DMS153 treated with DMSO at 0.1 percent for 48 hours (cell line): ENCODE measurements around the gene ZNF845.
"Not testable (repeated sequence)": the region's sequence is repeated elsewhere in the genome, so short reads cannot be mapped to it uniquely, and the experiment has no call there.

ENCODE experiments used
- DNase-seq: peaks from one replicate; lab custom pipeline; 2025; ENCODE audit not compliant: unreplicated experiment; lab: John Stamatoyannopoulos, UW

The ZNF845 gene

DNA sequence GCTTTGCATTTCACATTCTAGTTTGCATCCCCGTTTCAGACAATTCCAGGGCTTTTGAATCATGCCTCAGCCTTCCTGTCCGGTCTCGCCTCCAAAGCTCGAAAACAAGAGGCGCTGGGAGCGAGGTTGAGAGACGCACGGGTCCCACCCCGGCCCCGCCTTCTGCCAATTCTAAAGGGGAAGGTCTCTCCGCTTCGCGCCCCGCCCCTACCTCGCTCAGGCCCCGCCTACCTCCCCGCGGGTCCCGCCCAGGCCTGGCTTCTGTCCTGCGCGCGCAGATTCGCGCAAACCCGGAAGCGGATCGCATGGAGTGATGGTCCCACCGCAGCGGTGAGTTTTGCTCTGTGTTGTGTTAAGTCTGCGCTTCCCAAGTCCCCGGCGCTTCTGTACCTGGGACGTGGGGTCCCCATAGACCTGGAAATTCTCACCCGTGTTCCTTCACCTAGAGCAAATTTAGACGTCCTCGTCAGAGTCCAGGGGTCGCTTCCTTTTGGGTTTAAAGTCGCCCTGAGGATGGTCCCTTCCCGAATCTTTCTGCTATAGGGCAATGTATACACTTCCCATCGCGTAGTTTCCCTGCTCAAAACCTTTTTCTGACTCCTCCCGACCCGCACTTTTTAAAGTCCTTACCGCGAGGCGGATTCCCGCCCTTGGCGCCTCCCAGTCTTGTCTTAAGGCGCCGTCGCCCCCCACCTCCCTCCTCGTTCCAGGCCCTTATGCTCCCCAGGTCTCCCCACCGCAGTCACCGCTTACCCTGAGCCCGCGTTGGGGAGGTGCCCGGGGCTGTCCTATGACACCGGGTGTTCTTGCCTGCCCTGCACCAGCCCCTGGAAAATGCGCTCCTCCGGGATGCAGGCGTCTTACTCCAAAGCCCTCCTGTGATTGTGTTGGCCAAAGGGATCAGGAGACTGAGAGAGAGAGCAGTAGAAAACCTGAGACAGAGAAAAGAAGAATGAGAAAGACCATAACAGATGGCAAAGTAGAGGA lies at the start of gene ZNF845:
TSS of gene ZNF845 (plus strand) at position 287 of the 987 bp plus-strand sequence. CDS start 7,559 bp downstream, outside the sequence.
- peak; percentile 77 for DNase-seq

DNA sequence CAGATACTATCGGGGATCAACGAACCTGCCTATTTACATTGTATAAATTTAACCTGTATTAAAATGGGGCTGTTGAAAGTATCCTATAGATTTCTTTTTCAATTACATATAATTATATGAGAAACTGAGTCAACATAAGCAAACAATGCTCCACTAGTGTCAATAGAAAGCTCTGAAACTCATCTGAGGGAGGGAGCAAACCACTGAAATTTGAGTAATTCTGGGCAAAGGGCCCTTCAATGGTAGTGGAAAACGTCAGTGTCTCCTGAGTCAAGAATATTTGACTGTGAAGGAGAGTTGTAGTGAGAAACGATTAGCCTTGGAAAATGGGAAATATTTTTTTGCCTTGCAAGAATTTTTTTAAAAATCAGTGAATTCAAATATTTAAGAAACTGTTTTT lies 48.5 kb upstream of the ZNF845 start:
- no peak for DNase-seq

DNA sequence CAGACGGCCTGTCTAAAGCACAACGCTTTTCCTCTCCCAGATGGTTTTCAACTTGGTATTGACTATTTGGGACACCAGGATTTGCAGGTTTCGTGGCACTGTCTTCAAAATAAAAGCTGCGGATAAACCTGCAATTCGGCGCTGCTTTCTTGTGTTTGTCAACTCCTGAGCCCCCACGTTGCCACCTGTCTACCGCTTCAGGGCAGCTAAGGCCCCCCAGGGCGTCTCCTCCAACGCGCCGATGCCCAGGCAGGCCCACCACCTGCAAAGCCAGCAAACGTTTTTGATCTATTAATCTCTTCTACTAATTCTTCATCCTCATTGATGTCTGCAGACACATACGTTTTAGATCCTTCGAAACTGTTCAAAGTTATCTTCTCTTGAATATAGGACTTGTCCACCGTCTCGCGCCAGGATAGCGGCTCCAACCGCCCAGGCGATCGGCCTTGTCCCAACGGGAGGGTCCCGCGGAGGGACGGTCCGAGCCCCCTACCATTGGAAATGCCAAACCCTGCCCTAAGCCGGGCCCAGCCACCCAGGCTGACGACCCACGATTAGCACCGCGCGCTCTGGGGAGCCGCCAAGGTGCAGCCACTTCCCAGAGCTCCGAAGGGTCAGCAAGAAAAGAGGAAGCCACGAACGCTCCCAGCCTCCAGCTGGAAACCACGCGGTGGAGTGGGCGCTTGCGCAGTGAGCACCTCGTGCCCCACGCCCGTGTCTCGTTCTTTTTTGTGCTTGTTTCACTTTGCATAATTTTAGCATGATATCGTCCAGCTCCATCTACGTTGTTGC lies 42.6 kb upstream of the ZNF845 start:
- DNase-seq: no peak

DNA sequence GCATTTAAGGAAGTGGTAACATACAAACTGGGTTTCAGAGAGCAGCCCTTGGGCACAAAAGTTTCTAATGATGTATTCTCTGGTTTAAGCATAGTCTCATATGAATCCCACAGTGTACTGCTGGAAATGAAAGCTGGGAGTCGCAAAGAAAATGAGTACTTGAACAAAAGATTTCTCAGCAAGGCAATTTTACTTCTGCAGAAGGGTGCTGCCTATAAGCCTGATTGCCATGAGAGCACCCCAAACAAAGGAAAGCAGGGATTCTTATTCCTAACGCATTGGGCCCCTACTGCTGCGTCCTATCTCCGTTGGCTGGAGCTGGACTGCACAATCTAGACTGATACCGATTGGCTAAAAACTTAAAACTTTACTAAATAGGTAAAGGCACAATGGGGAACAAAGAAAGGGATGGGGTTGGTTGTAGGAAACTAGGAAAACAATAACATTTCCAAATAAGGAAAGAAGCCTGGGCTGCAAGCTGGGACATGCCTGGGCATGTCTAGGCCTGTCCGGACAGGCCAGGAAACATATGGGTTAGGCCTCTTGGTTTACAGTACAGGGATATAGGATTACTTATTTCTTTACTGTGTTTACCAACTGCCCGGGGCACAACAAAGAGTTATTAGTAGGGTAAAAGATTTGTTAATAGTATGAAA lies 38.6 kb upstream of the ZNF845 start:
- no peak for DNase-seq

DNA sequence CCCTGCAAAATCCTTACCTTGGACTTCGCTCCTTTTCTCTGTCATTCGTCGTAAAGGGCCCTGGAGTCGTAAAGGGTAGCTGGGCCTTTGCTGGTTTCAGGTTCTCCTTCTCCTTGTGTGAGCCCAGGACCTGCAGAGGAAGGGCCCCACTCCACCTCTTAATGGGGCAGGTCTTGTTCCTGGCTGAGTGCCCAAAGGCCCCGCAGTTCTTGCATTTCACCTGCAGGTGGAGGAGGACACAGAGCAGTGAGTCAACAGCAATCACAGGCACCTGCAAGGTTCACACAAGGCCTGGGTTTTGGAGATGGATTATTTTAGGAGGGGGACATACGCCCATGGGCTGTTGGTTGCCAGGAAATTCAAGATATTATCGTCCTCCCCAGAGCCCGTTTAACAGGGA lies 32.2 kb upstream of the ZNF845 start:
- DNase-seq: not testable (repeated sequence)

DNA sequence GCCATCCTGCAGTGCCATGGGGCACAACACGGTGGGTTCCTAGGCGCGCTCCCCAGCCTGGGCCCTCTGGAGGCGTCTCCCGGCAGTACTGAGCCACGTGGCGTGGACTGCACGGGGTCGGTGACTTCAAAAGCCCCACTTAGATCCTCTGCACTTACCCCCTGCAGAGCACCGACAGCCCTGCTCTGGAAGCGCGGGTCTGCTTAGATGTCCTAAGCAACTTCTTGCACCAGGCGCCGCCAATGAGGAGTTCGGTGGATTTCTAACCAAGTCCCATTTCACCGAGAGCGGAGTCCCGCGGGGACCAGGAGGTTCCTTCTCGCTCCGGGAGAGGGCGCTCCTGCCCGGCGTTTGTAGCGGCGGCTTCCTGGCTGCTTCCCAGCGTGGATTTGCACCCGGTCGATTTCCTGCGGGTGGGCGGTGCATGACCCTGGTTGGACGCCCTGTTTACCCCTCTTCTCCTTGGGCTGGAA lies 25.2 kb upstream of the ZNF845 start:
- DNase-seq: no peak

DNA sequence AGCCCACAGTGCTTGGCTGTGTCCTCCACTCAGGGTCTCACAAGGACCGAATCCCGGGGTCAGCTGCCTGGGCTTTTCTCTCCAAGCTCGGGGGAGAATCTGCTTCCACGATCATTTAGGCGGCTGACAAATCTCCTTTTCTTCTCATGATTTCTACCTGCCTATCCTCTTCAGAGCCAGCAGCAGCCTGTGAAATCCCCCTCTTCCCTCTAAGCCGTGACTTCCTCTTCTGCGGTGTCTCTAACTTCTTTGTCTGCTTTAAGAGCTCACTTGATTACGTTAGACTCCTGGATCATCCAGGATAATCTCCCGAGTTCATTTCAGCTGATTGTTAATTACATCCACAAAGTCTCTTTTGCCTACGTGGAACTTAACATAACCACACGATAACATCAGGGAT lies 22.5 kb upstream of the ZNF845 start:
- DNase-seq: no peak

DNA sequence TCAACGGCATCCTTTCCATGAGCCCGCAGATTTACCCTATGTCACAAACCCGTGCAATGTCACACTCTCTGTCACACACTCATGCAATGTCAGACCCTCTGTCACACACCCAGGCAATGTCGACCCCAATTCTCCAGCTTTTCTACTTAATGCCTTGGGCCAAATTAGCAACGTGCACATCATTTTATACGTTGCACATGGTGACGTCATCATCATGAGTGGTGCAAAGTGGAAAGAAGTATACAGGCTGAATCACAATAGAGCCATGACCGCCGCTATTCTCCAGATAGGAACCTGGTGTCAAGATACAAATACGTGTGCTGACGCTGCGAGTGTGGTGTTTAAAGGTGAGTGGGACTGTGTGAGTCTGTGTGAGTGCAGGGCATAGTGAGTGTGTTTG lies 21.7 kb upstream of the ZNF845 start:
- DNase-seq: no peak

DNA sequence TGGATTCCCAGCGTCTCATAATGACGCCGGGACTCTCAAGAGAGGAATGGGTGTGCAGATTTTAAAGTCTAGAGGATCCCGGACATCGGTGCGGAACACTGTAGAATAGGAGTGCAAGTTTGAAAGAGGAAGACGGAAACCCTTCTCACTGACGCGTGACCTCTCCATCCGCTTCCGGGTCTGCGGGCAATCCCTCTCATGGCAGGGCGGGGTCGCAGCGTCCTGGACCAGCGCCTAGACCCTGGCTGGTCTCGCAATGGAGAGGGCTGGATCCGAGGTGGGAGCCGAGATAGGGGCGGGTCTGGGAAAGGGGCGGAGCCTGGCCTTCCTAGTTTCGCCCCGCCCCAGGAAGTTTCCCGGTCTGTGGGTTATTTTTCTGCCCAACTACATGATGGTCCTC lies 4.6 kb upstream of the ZNF845 start:
- no peak for DNase-seq

DNA sequence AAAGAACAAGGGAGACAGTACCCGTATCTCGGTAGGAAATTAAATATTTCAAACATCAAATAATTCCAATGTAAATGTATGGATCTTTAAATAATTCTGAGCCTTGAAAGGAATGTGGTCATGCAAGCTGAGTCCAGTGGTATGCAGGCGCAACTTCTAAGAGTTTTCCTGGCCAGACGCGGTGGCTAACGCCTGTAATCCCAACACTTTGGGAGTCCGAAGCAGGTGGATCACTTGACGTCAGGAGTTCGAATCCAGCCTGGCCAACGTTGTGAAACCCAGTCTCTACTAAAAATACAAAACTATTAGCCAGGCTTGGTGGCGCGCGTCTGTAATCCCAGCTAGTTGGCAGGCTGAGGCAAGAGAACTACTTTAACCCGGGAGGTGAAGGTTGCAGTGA lies 1.1 kb upstream of the ZNF845 start:
- DNase-seq: no peak

DNA sequence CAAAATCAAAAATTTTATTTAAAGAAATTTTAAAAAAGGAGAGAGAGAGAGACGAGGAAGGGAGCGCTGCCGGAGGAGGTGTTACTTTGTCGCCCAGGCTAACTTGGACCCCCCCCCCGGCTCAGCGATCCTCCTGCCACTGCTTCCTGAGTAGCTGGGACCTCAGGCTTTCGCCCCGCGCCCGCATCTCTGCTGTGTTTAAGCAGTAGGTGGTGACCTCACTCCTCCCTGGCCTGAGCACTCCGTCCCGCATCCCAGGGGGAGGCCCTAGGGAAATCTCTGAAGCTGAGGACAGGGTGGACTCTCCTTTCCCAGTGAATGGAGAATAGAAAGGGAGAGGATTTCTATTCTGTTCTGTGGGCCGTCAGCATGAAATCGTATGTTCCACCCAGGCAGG lies 485 bp upstream of the ZNF845 start:
- DNase-seq: no peak

DNA sequence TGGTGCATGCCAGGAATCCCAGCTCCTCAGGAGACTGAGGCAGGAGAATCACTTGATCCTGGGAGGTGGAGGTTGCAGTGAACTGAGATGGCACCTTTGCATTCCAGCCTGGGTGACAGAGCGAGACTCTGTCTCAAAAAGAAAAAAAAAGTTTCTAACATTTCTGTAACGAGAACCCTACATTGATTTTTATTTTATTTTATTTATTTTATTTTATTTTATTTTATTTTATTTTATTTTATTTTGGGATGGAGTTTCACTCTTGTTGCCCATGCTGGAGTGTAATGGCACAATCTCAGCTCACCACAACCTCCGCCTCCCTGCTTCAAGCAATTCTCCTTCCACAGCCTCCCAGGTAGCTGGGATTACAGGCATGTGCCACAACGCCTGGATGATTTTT lies 10.9 kb downstream of the ZNF845 start:
- not testable (repeated sequence) for DNase-seq

DNA sequence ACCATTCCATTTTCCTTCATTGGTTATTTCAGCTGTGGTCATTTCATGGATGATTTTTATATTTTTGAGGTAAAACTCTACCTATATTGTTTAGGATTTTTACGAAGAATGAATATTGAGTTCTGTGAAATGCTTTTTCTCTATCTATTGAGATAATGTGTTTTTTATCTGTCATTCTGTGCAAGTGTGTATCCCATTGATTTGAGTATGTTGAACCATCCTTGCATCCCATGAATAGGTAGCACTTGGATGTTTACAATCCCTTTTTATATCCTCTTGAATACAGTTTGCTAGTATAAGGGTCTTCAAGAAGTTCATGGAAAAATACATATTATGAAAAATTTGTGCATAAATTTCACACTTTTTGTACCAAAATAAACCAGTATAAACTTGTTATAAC lies 22.2 kb downstream of the ZNF845 start:
- DNase-seq: no peak

DNA sequence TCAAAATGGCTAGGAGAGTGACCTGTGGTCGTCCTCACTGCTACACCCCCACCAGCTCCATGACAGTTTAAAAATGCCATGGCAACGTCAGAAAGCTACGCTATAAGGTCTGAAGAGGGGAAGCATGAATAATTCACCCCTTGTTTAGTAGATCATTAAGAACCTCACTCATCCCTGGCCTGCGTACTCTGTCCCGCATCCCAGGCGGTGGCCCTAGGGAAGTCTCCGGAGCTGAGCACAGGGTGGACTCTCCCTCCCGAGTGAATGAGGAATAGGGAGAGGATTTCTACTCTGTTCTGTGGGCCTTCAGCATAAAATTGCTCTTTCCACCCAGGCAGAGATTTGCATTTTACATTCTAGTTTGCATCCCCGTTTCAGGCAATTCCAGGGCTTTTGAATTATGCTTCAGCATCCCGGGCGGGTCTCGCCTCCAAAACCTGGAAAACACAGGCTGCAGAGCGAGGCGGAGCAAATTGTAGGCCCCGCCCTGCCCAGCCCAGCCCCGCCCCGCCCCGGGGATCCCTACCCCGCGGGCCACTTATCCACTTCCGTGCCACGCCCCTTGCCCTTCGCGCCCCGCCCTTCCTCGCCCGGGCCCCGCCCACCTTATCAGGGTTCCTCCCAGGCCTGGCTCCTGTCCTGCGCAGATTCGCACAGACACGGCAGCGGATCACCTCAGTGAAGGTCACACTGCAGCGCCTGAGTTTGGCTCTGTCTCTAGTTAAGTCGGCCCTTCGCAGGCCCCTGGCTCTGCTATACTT lies 24.5 kb downstream of the ZNF845 start:
- DNase-seq: no peak

DNA sequence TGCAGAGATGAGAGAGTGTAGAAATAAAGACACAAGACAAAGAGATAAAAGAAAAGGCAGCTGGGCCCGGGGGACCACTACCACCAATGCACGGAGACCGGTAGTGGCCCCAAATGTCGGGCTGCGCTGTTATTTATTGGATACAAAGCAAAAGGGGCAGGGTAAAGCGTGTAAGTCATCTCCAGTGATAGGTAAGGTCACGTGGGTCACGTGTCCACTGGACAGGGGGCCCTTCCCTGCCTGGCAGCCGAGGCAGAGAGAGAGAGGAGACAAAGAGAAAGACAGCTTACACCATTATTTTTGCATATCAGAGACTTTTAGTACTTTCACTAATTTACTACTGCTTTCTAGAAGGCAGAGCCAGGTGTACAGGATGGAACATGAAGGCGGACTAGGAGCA lies 26.5 kb downstream of the ZNF845 start:
- not testable (repeated sequence) for DNase-seq

DNA sequence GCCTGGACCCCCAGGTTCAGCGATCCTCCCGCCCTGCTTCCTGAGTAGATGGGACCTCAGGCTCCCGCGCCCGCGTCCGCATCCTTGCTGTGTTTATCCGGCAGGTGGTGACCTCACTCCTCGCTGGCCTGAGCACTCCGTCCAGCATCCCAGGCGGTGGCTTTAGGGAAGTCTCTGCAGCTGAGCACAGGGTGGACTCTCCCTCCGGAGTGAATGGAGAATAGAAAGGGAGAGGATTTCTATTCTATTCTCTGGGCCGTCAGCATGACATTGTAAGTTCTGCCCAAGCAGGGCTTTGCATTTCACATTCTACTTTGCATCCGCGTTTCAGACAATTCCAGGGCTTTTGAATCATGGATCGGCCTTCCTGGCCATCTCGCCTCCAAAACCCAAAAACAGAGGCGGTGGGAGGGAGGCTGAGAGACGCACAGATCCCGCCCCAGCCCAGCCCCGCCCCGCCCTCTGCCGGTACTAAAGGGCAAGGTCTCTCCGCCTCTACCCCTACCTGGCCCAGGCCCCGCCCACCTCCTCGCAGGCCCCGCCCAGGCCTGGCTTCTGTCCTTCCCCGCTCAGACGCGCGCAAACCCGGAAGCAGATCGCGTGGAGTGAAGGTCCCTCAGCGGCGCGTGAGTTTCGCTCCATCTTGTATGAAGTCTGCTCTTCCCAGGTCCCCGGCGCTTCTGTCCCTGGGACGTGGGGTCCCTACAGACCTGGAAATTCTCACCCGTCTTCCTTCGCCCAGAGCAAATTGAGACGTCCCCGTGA lies 31.8 kb downstream of the ZNF845 start, which contains the start of gene ZNF525:
TSS of gene ZNF525 (plus strand) at position 572 of the 765 bp plus-strand sequence. CDS start 6,577 bp downstream, outside the sequence.
- DNase-seq: peak; percentile 92

DNA sequence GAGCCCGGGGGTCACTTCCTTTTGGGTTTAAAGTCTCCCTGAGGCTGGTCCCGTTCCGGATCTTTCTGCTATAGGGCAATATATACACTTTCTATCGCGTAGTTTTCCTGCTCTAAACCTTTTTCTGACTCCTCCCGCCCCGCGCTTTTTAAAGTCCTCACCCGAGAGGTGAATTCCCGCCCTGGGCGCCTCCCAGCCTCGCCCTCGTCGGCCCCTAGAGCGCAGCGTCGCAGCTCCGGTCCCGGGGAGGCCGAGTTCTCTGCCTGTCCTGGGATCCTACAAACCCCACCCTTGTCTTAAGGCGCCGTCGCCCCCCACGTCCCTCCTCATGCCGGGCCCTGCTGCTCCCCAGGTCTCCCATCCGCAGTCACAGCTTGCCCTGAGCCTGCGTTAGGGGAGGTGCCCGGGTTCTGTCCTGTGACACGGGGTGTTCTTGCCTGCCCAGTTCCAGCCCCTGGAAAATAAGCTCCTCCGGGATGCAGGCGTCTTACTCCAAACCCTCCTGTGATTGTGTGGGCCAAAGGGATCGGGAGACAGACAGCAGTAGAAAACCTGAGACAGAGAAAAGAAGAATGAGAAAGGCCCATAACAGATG lies 32.4 kb downstream of the ZNF845 start:
- no peak for DNase-seq

DNA sequence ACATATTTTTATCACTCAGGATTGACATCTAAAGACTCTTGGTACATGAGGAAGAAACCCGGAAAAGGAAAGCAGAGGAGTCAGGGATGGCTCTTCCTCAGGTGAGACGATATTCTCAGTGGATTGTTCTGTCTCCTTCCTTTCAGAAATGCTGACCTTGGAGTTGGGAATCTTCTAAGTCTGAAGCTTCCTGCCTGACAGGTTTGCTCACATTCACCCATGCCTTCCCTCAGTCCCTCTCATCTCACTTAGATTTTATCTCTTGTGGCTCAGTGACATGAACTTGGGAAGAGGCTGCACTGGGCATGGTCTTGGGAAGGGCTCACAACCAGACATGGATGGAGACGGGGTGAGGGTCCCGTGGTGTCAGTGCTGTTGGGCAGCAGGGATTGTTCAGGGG lies 38.6 kb downstream of the ZNF845 start:
- DNase-seq: no peak

DNA sequence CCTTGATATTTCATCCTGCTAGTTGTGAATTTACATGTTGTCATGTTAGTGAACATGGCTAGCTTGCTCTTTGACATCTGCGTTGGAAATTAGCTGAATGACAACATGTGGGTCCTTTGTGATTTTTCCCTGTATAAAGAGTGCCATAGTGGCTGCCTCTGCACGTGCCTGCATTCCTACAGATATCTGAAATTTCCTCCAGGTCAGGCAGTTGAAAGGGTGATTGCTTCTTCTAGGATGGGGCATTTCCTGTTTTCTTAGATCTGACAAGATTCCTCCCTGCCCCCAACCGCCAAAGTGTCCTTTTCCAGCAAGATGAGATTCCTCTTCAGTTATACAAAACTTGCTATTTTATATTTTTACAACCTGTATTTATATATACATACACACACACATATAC lies 40.7 kb downstream of the ZNF845 start:
- no peak for DNase-seq
